SH-SY5Y (cell line): ENCODE results near the gene PLA2G4F.

ENCODE experiments used
- GATA2 ChIP-seq: IDR thresholded peaks from 2 replicates; pipeline ENCODE4 v1.6.1; 2011; ENCODE audit warnings: mild to moderate bottlenecking, low read depth, low read length
- GATA3 ChIP-seq: IDR thresholded peaks from 2 replicates; pipeline ENCODE4 v1.6.1; 2011; ENCODE audit warnings: low read depth, mild to moderate bottlenecking, low read length, moderate library complexity

DNA sequence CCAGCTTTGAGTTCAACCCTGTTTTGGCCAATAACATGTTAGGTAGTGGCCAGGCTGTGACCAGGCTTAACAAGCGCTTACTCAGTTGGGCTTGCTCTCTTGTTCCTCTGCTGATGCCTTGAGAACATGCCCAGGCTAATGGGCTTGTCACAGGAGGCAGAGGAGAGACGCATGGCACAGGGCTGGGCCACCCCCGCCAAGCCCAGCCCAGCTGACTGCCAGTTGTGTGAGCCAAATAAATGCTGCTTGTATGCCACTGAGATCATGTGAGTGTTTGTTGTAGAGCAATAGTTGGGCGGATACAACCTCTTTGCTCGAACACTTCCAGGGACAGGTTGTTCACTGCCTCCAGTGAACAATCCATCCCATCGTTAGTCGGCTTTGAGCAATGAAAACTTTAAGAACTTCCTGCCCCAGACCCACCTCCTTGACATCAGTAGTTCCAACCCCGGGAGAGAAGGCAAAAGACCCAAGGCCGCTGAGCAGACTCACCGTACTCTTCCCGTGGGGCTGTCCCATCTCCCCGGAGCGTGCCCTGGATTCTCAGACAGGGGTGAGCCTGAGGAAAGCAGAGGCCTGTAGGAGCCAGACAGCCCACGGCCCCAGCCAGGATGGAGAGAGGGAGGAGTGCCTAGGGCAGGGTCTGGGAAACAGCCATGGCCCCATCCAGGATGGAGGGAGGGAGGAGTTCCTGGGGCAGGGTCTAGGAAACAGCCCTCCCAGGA is 4.1 kb downstream of the PLA2G4F start:
- TF ChIP-seq GATA2 (no peak), GATA3 (no peak)
